ENCODE results near the gene MYO15B.
"Not testable (repeated sequence)": the region's sequence is repeated elsewhere in the genome, so short reads cannot be mapped to it uniquely, and the experiment has no call there.

MYO15B gene

GRCh38 chr17:75638039-75638438 lies 50.4 kb downstream of the MYO15B start:
- H3K9ac ChIP-seq (ENCODE audit: low read depth, low read length); H3K36me3 ChIP-seq (ENCODE audit: insufficient read depth, low read length); H3K27ac ChIP-seq (ENCODE audit: low read depth, low read length); H3K4me3 ChIP-seq (ENCODE audit: low read length); H3K9me3 ChIP-seq (ENCODE audit: insufficient read depth, low read depth, low read length); H3K27me3 ChIP-seq (ENCODE audit: insufficient read depth, low read length): not testable (repeated sequence)
- WGBS = 95% methylated on average over 12 of the region's 12 CpGs
- H3K4me1 ChIP-seq (ENCODE audit: insufficient read depth, low read length) = peaks cover 14% of the 10 kb centered on the region

- 95% methylated on average over 13 of the region's 13 CpGs for WGBS
- H3K4me3 ChIP-seq (ENCODE audit: low read length) = no peak overlapping the region
- peaks cover 16% of the 10 kb centered on the region for H3K4me1 ChIP-seq (ENCODE audit: insufficient read depth, low read length)
- H3K9ac ChIP-seq (ENCODE audit: low read depth, low read length) = no peak overlapping the region
- H3K36me3 ChIP-seq (ENCODE audit: insufficient read depth, low read length) = 0 out of 2 replicates have a peak, but pooled peaks cover 2% of the 10 kb centered on the region
- no peaks in the 10 kb centered on the region for H3K9me3 ChIP-seq (ENCODE audit: insufficient read depth, low read depth, low read length)
- H3K27me3 ChIP-seq (ENCODE audit: insufficient read depth, low read length) = no peaks in the 10 kb centered on the region
- no peak overlapping the region for H3K27ac ChIP-seq (ENCODE audit: low read depth, low read length)
Observed at GRCh38 chr17:75638893-75639292, 51.3 kb downstream of the MYO15B start.

- Histone ChIP-seq H3K27me3 (ENCODE audit: insufficient read depth, low read length) (no peaks in the 10 kb centered on the region), H3K9me3 (ENCODE audit: insufficient read depth, low read depth, low read length) (no peaks in the 10 kb centered on the region), H3K27ac (ENCODE audit: low read depth, low read length) (no peak overlapping the region), H3K4me1 (ENCODE audit: insufficient read depth, low read length) (peaks cover 16% of the 10 kb centered on the region), H3K36me3 (ENCODE audit: insufficient read depth, low read length) (0 out of 2 replicates have a peak, but pooled peaks cover 2% of the 10 kb centered on the region), H3K9ac (ENCODE audit: low read depth, low read length) (no peak overlapping the region), H3K4me3 (ENCODE audit: low read length) (no peak overlapping the region)
- 85% methylated on average over 3 of the region's 3 CpGs for WGBS
Observed at GRCh38 chr17:75639327-75639726, 51.7 kb downstream of the MYO15B start.

GRCh38 chr17:75639771-75640555 lies 52.4 kb downstream of the MYO15B start:
- Histone ChIP-seq H3K27me3 (ENCODE audit: insufficient read depth, low read length) (no peaks in the 10 kb centered on the region), H3K4me1 (ENCODE audit: insufficient read depth, low read length) (peaks cover 16% of the 10 kb centered on the region), H3K9ac (ENCODE audit: low read depth, low read length) (no peak overlapping the region), H3K27ac (ENCODE audit: low read depth, low read length) (no peak overlapping the region), H3K4me3 (ENCODE audit: low read length) (no peak overlapping the region), H3K36me3 (ENCODE audit: insufficient read depth, low read length) (0 out of 2 replicates have a peak, but pooled peaks cover 2% of the 10 kb centered on the region), H3K9me3 (ENCODE audit: insufficient read depth, low read depth, low read length) (no peaks in the 10 kb centered on the region)
- 94% methylated on average over 30 of the region's 30 CpGs for WGBS

- Histone ChIP-seq H3K4me1 (ENCODE audit: insufficient read depth, low read length) (peaks cover 16% of the 10 kb centered on the region), H3K4me3 (ENCODE audit: low read length) (no peak overlapping the region), H3K27ac (ENCODE audit: low read depth, low read length) (no peak overlapping the region), H3K9ac (ENCODE audit: low read depth, low read length) (no peak overlapping the region), H3K27me3 (ENCODE audit: insufficient read depth, low read length) (no peaks in the 10 kb centered on the region), H3K9me3 (ENCODE audit: insufficient read depth, low read depth, low read length) (no peaks in the 10 kb centered on the region), H3K36me3 (ENCODE audit: insufficient read depth, low read length) (0 out of 2 replicates have a peak, but pooled peaks cover 2% of the 10 kb centered on the region)
- WGBS = 96% methylated on average over 13 of the region's 13 CpGs
Observed at GRCh38 chr17:75640556-75641119, 53.0 kb downstream of the MYO15B start.

- H3K4me1 ChIP-seq (ENCODE audit: insufficient read depth, low read length) = peaks cover 16% of the 10 kb centered on the region
- 0 out of 2 replicates have a peak, but pooled peaks cover 2% of the 10 kb centered on the region for H3K36me3 ChIP-seq (ENCODE audit: insufficient read depth, low read length)
- H3K9me3 ChIP-seq (ENCODE audit: insufficient read depth, low read depth, low read length) = no peaks in the 10 kb centered on the region
- no peak overlapping the region for H3K9ac ChIP-seq (ENCODE audit: low read depth, low read length)
- 95% methylated on average over 9 of the region's 9 CpGs for WGBS
- H3K4me3 ChIP-seq (ENCODE audit: low read length) = no peak overlapping the region
- no peak overlapping the region for H3K27ac ChIP-seq (ENCODE audit: low read depth, low read length)
- H3K27me3 ChIP-seq (ENCODE audit: insufficient read depth, low read length) = no peaks in the 10 kb centered on the region
Observed at GRCh38 chr17:75641343-75641742, 53.7 kb downstream of the MYO15B start.

- peak overlapping the region; percentile 62; the same call in 1 of the 2 replicates for H3K27ac ChIP-seq (ENCODE audit: low read depth, low read length)
Observed at GRCh38 chr17:75642182-75642783, 54.7 kb downstream of the MYO15B start.

GRCh38 chr17:75642784-75643642 lies 55.4 kb downstream of the MYO15B start:
- 68% methylated on average over 17 of the region's 17 CpGs for WGBS
- H3K36me3 ChIP-seq (ENCODE audit: insufficient read depth, low read length) = 0 out of 2 replicates have a peak, but pooled peaks cover 2% of the 10 kb centered on the region
- H3K27me3 ChIP-seq (ENCODE audit: insufficient read depth, low read length) = no peaks in the 10 kb centered on the region
- peak overlapping the region; percentile 34; the same call in 1 of the 2 replicates for H3K9ac ChIP-seq (ENCODE audit: low read depth, low read length)
- H3K27ac ChIP-seq (ENCODE audit: low read depth, low read length) = peak overlapping the region; percentile 70
- no peaks in the 10 kb centered on the region for H3K9me3 ChIP-seq (ENCODE audit: insufficient read depth, low read depth, low read length)
- no peak overlapping the region for H3K4me3 ChIP-seq (ENCODE audit: low read length)
- H3K4me1 ChIP-seq (ENCODE audit: insufficient read depth, low read length) = peaks cover 16% of the 10 kb centered on the region

More at GRCh38 chr17:75642182-75642783, 54.7 kb downstream of the MYO15B start:
- WGBS = 95% methylated on average over 7 of the region's 7 CpGs
- Histone ChIP-seq H3K9me3 (ENCODE audit: insufficient read depth, low read depth, low read length) (no peaks in the 10 kb centered on the region), H3K4me1 (ENCODE audit: insufficient read depth, low read length) (peaks cover 16% of the 10 kb centered on the region), H3K36me3 (ENCODE audit: insufficient read depth, low read length) (0 out of 2 replicates have a peak, but pooled peaks cover 2% of the 10 kb centered on the region), H3K4me3 (ENCODE audit: low read length) (no peak overlapping the region), H3K9ac (ENCODE audit: low read depth, low read length) (0 out of 2 replicates have a peak overlapping the region, but pooled peaks have one; percentile 1), H3K27me3 (ENCODE audit: insufficient read depth, low read length) (no peaks in the 10 kb centered on the region)

- H3K9me3 ChIP-seq (ENCODE audit: insufficient read depth, low read depth, low read length) = no peaks in the 10 kb centered on the region
- H3K4me1 ChIP-seq (ENCODE audit: insufficient read depth, low read length) = peaks cover 16% of the 10 kb centered on the region
- WGBS = 91% methylated on average over 7 of the region's 7 CpGs
- H3K9ac ChIP-seq (ENCODE audit: low read depth, low read length) = peak overlapping the region; percentile 34; the same call in 1 of the 2 replicates
- H3K27me3 ChIP-seq (ENCODE audit: insufficient read depth, low read length) = no peaks in the 10 kb centered on the region
- peak overlapping the region; percentile 70 for H3K27ac ChIP-seq (ENCODE audit: low read depth, low read length)
- H3K36me3 ChIP-seq (ENCODE audit: insufficient read depth, low read length) = 0 out of 2 replicates have a peak, but pooled peaks cover 3% of the 10 kb centered on the region
- no peak overlapping the region for H3K4me3 ChIP-seq (ENCODE audit: low read length)
Observed at GRCh38 chr17:75643643-75644017, 56.0 kb downstream of the MYO15B start.

- Histone ChIP-seq H3K9me3 (ENCODE audit: insufficient read depth, low read depth, low read length) (no peaks in the 10 kb centered on the region), H3K9ac (ENCODE audit: low read depth, low read length) (no peak overlapping the region; the same call in 1 of the 2 replicates), H3K36me3 (ENCODE audit: insufficient read depth, low read length) (peaks cover 21% of the 10 kb centered on the region), H3K27me3 (ENCODE audit: insufficient read depth, low read length) (no peaks in the 10 kb centered on the region), H3K4me3 (ENCODE audit: low read length) (no peak overlapping the region), H3K4me1 (ENCODE audit: insufficient read depth, low read length) (peaks cover 16% of the 10 kb centered on the region), H3K27ac (ENCODE audit: low read depth, low read length) (peak overlapping the region; percentile 74)
- WGBS = 71% methylated on average over 7 of the region's 7 CpGs
Observed at GRCh38 chr17:75645501-75645888, 57.9 kb downstream of the MYO15B start.
